Aorta (tissue), 5 donors: Measurements from ENCODE around the gene SMIM41. TPM values are rescaled to one million over a fixed set of nuclear protein-coding genes. Genes with fewer than 3 reads are reported as not detected.
A peak's percentile ranks its signal among the peaks of the same experiment; 100 is the strongest.

Experiments
- ATAC-seq: fragments of 200-7000 bp; cut with Tn5 transposase; one replicate; pipeline ENCODE4 v1.9.1; 2022; ENCODE audit warnings: moderate library complexity; ENCODE audit not compliant: low FRiP score
- DNase-seq, 2 donors: peaks; one replicate each; pipeline ENCODE4 v3.0.0-alpha.2; 2020
- H3K27ac ChIP-seq, 2 donors: one replicate each; pipeline ENCODE4 v1.5.1; 2013; ENCODE audit warnings: low read length in 2 of 2, mild to moderate bottlenecking in 2 of 2, moderate library complexity in 2 of 2, control low read depth in 1 of 2, inconsistent platforms in 1 of 2, low read depth in 1 of 2
- H3K27me3 ChIP-seq, 2 donors: one replicate each; pipeline ENCODE4 v1.6.1; 2013; ENCODE audit warnings: control low read depth in 1 of 2, low read length in 1 of 2, mild to moderate bottlenecking in 1 of 2, moderate library complexity in 1 of 2; ENCODE audit not compliant: insufficient read depth in 2 of 2, control insufficient read depth in 1 of 2
- H3K36me3 ChIP-seq, 2 donors: one replicate each; pipeline ENCODE4 v1.6.1; 2013; ENCODE audit warnings: control low read depth in 1 of 2, low read length in 1 of 2, mild to moderate bottlenecking in 1 of 2; ENCODE audit not compliant: insufficient read depth in 2 of 2, control insufficient read depth in 1 of 2
- H3K4me1 ChIP-seq, 2 donors: one replicate each; pipeline ENCODE4 v1.6.1; 2013; ENCODE audit warnings: low read length in 2 of 2, control low read depth in 1 of 2, mild to moderate bottlenecking in 1 of 2, moderate library complexity in 1 of 2; ENCODE audit not compliant: insufficient read depth in 2 of 2, control insufficient read depth in 1 of 2
- H3K4me3 ChIP-seq, 2 donors: one replicate each; pipeline ENCODE4 v1.5.1; 2013; ENCODE audit warnings: low read length in 2 of 2, control low read depth in 1 of 2, mild to moderate bottlenecking in 1 of 2
- H3K9me3 ChIP-seq: one replicate; pipeline ENCODE4 v1.6.1; 2013; ENCODE audit warnings: mild to moderate bottlenecking, low read length; ENCODE audit not compliant: control insufficient read depth
- WGBS, 2 donors: extraction: QIAGEN DNeasy Blood & Tissue Kit; methylation state at CpG; one replicate each; pipeline ENCODE4 v1.1.7; 2013; 5-methylcytosine and 5-hydroxymethylcytosine counted together
- intact Hi-C, 2 donors: fragments of 100-400 bp; cut with DNase I; formaldehyde crosslinking; loops; one replicate each; pipeline versions ENCODE4 v1.14.2 to v1.15.0; 2022
- polyA plus RNA-seq, 2 donors: library from polyadenylated mRNA; stranded (reverse); fragments of 200-250 nt; gene quantifications; one replicate each; pipeline ENCODE4 v1.2.3, GENCODE V29; 2013
- total RNA-seq, 2 donors: library from RNA; stranded (reverse); fragmentation: NEBNext Ultra II Directional; extraction: Animal tissue kit (Norgen Biotek cat#: 25700); gene quantifications; one replicate each; pipeline ENCODE4 v1.2.1, GENCODE V29; 2021
- donor health status: healthy with polysubstance abuse.
- donor health status: Bipolar disorder and iron deficiency.
- donor health status: DM: no; HTN: no; CAD: no.
- donor health status: DM: no; HTN: no; CAD: no.
- donor health status: DM: yes; HTN: yes; CAD: no.

The SMIM41 gene
- total and polyA plus RNA-seq, 4 donors = 0.84 TPM; not detected in 3

- Histone ChIP-seq H3K27ac (no peak overlapping the region), H3K9me3 (no peaks in the 10 kb centered on the region), H3K27me3 (no peaks in the 10 kb centered on the region), H3K4me1 (peaks cover 0 to 2% of the 10 kb centered on the region in 2 donors), H3K4me3 (no peak overlapping the region), H3K36me3 (no peaks in the 10 kb centered on the region)
- ATAC-seq (no peak), DNase-seq (no peak)
- 83 to 87% methylated on average over 5 of the region's 5 CpGs for WGBS, 2 donors
- intact Hi-C loops = loop anchor here (2.0 to 10.0 kb wide), 5 partner anchors 365 to 825 kb away; no protein-coding TSS in a partner anchor
Observed at GRCh38 chr12:52149651-52150241, 70.2 kb downstream of the SMIM41 start.

- intact Hi-C loops = loop anchor here (5.0 to 10.0 kb wide), 3 partner anchors 364 to 824 kb away; no protein-coding TSS in a partner anchor
- ATAC-seq = no peak
- Histone ChIP-seq H3K36me3 (no peaks in the 10 kb centered on the region), H3K9me3 (no peaks in the 10 kb centered on the region), H3K27ac (no peak overlapping the region), H3K4me1 (peaks cover 0 to 2% of the 10 kb centered on the region in 2 donors), H3K4me3 (no peak overlapping the region), H3K27me3 (no peaks in the 10 kb centered on the region)
- DNase-seq = no peak
- 92 to 94% methylated on average over 10 of the region's 10 CpGs for WGBS, 2 donors
Observed at GRCh38 chr12:52151153-52151836, 71.8 kb downstream of the SMIM41 start.

- intact Hi-C loops = loop anchor here (5.0 to 10.0 kb wide), 3 partner anchors 363 to 823 kb away; no protein-coding TSS in a partner anchor
- H3K4me3 ChIP-seq = no peak overlapping the region
- ATAC-seq (peak; percentile 80), DNase-seq (peak; percentile 81 to 92)
- no peaks in the 10 kb centered on the region for H3K27me3 ChIP-seq
- H3K9me3 ChIP-seq = no peaks in the 10 kb centered on the region
- no peaks in the 10 kb centered on the region for H3K36me3 ChIP-seq
- no peaks in the 10 kb centered on the region for H3K4me1 ChIP-seq
- 13 to 14% methylated on average over 52 to 63 of the region's 63 CpGs for WGBS, 2 donors
- no peak overlapping the region for H3K27ac ChIP-seq
Observed at GRCh38 chr12:52151837-52152783, 72.6 kb downstream of the SMIM41 start.

GRCh38 chr12:52152905-52153317, 73.4 kb downstream of the SMIM41 start:
- 81% methylated on average over 5 of the region's 5 CpGs for WGBS, 2 donors
- Histone ChIP-seq H3K27me3 (no peaks in the 10 kb centered on the region), H3K27ac (no peak overlapping the region), H3K4me1 (no peaks in the 10 kb centered on the region), H3K4me3 (no peak overlapping the region), H3K36me3 (no peaks in the 10 kb centered on the region), H3K9me3 (no peaks in the 10 kb centered on the region)
- ATAC-seq = no peak
- no peak for DNase-seq
- intact Hi-C loops = loop anchor here (5.0 to 10.0 kb wide), 3 partner anchors 362 to 822 kb away; no protein-coding TSS in a partner anchor

- Histone ChIP-seq H3K36me3 (no peaks in the 10 kb centered on the region), H3K4me3 (no peak overlapping the region), H3K27ac (no peak overlapping the region), H3K27me3 (no peaks in the 10 kb centered on the region), H3K9me3 (no peaks in the 10 kb centered on the region), H3K4me1 (no peaks in the 10 kb centered on the region)
- intact Hi-C loops = loop anchor here (5.0 to 10.0 kb wide), 6 partner anchors 217 to 827 kb away; no protein-coding TSS in a partner anchor
- WGBS, 2 donors = 77 to 80% methylated on average over 8 of the region's 8 CpGs
- no peak for ATAC-seq
- no peak for DNase-seq
Observed at GRCh38 chr12:52155048-52155868, 75.8 kb downstream of the SMIM41 start.

- Histone ChIP-seq H3K27ac (no peak overlapping the region), H3K36me3 (no peaks in the 10 kb centered on the region), H3K9me3 (no peaks in the 10 kb centered on the region), H3K4me3 (no peak overlapping the region), H3K4me1 (no peaks in the 10 kb centered on the region), H3K27me3 (no peaks in the 10 kb centered on the region)
- DNase-seq (no peak), ATAC-seq (no peak)
- WGBS, 2 donors = 68 to 81% methylated on average over 4 of the region's 4 CpGs
- intact Hi-C loops = loop anchor here (1.0 to 10.0 kb wide), 8 partner anchors 170 to 826 kb away; no protein-coding TSS in a partner anchor
Observed at GRCh38 chr12:52156311-52156710, 76.8 kb downstream of the SMIM41 start.

GRCh38 chr12:52156757-52157565, 77.5 kb downstream of the SMIM41 start:
- WGBS, 2 donors = 35 to 36% methylated on average over 15 of the region's 15 CpGs
- ATAC-seq = peak; percentile 81
- Histone ChIP-seq H3K9me3 (no peaks in the 10 kb centered on the region), H3K27ac (no peak overlapping the region), H3K27me3 (no peaks in the 10 kb centered on the region), H3K4me1 (no peaks in the 10 kb centered on the region), H3K36me3 (no peaks in the 10 kb centered on the region), H3K4me3 (no peak overlapping the region)
- peak; percentile 82 to 94 for DNase-seq
- intact Hi-C loops = loop anchor here (1.0 to 10.0 kb wide), 8 partner anchors 170 to 825 kb away; no protein-coding TSS in a partner anchor
